ENCODE results near the gene IL23R. TPM values are rescaled to one million over a fixed set of nuclear protein-coding genes. Genes with fewer than 3 reads are reported as not detected.

The IL23R gene
- total RNA-seq, 1 experiment from 2014 or later: not detected

DNA sequence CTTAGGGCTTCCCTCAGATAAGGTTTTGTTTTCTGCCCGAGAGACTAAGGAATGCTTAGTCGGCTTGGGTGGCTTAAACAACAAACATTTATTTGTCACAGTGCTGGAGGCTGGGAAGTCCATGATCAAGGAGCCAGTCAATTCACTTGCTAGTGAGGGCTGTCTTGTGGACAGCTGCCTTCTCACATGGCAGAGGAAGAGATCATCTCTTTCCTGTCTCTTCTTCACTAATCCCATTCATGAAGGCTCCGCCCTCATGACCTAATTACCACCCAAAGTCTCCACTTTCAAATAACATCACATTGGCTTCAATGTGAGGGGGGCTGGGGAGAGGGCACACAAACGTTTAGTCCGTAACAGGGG is 90.9 kb downstream of the IL23R start:
- CTCF ChIA-PET: no interaction called here
- Histone ChIP-seq H3K9me3 (ENCODE audit: control insufficient read depth in 1 of 2, insufficient read depth in 1 of 2, low read depth in 1 of 2, low read length in 2 of 2) (no peaks in the 10 kb centered on the region), H3K4me1 (ENCODE audit: control insufficient read depth in 1 of 2, insufficient read depth in 2 of 2, low read length in 2 of 2) (no peaks in the 10 kb centered on the region), H3K36me3 (ENCODE audit: control insufficient read depth in 1 of 2, insufficient read depth in 2 of 2, low read length in 2 of 2) (no peaks in the 10 kb centered on the region), H3K79me2 (ENCODE audit: insufficient read depth, low read length) (no peaks in the 10 kb centered on the region), H3K27ac (ENCODE audit: low read depth, low read length) (no peak overlapping the region), H3K27me3 (ENCODE audit: insufficient read depth, low read length) (no peaks in the 10 kb centered on the region), H2AFZ (ENCODE audit: low read depth, low read length, poor library complexity, severe bottlenecking) (no peak overlapping the region), H3K4me2 (ENCODE audit: low read length) (no peak overlapping the region), H3K4me3 (replicated peaks in 1 of 2; ENCODE audit: low read depth in 1 of 2, low read length in 2 of 2) (no peak overlapping the region), H3K9ac (ENCODE audit: low read length) (no peak overlapping the region), H4K20me1 (ENCODE audit: insufficient read depth) (no peaks in the 10 kb centered on the region), H3K9me2 (ENCODE audit: insufficient read depth) (no peaks in the 10 kb centered on the region)
- DNase-seq (ENCODE audit: low read depth, low spot score) (no peak), ATAC-seq (no peak)
- POLR2A ChIA-PET: no interaction called here
- intact Hi-C loops (cut with micrococcal nuclease): no loop called here
- BruUV-seq (replicated peaks): no TSS peak
- TF ChIP-seq SP1 (IDR thresholded peaks at IDR 0.05; ENCODE audit: low read depth) (no peak), ELF1 (IDR thresholded peaks at IDR 0.05; ENCODE audit: borderline replicate concordance, low read depth) (no peak), JUND (IDR thresholded peaks at IDR 0.05) (no peak), RAD21 (IDR thresholded peaks at IDR 0.05; ENCODE audit: low read depth) (no peak), FOSL1 (IDR thresholded peaks at IDR 0.05; ENCODE audit: low read depth) (no peak), EZH2phosphoT487 (IDR thresholded peaks at IDR 0.05; ENCODE audit: borderline replicate concordance) (no peak), TCF7L2 (IDR thresholded peaks at IDR 0.05; ENCODE audit: borderline replicate concordance, extremely low read depth, insufficient read depth, insufficient read length) (no peak), EZH2 (IDR thresholded peaks at IDR 0.05) (no peak), SRF (IDR thresholded peaks at IDR 0.05; ENCODE audit: low read depth) (no peak), EGR1 (IDR thresholded peaks at IDR 0.05; ENCODE audit: low read depth) (no peak), CBX3 (IDR thresholded peaks at IDR 0.05; ENCODE audit: low read depth) (no peak), ZNF274 (IDR thresholded peaks at IDR 0.05; ENCODE audit: low read depth, low read length) (no peak), SIN3A (IDR thresholded peaks at IDR 0.05; ENCODE audit: low read depth) (no peak), POLR2A (IDR thresholded peaks at IDR 0.05; ENCODE audit: borderline replicate concordance, extremely low read depth, insufficient read depth, insufficient read length) (no peak), YY1 (IDR thresholded peaks at IDR 0.05; ENCODE audit: extremely low read depth, insufficient replicate concordance, low read depth, low read length) (no peak)
- TF ChIP-seq, protein P1, sequence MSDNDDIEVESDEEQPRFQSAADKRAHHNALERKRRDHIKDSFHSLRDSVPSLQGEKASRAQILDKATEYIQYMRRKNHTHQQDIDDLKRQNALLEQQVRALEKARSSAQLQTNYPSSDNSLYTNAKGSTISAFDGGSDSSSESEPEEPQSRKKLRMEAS (IDR thresholded peaks at IDR 0.05): no peak
- TF ChIP-seq, protein P2, sequence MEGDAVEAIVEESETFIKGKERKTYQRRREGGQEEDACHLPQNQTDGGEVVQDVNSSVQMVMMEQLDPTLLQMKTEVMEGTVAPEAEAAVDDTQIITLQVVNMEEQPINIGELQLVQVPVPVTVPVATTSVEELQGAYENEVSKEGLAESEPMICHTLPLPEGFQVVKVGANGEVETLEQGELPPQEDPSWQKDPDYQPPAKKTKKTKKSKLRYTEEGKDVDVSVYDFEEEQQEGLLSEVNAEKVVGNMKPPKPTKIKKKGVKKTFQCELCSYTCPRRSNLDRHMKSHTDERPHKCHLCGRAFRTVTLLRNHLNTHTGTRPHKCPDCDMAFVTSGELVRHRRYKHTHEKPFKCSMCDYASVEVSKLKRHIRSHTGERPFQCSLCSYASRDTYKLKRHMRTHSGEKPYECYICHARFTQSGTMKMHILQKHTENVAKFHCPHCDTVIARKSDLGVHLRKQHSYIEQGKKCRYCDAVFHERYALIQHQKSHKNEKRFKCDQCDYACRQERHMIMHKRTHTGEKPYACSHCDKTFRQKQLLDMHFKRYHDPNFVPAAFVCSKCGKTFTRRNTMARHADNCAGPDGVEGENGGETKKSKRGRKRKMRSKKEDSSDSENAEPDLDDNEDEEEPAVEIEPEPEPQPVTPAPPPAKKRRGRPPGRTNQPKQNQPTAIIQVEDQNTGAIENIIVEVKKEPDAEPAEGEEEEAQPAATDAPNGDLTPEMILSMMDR (IDR thresholded peaks at IDR 0.05 in 2 of 3, conservative IDR thresholded peaks at IDR 0.05 in 1 of 3; ENCODE audit: borderline replicate concordance in 1 of 3, insufficient read depth in 1 of 3, low read depth in 2 of 3, low read length in 2 of 3): no peak
- TF ChIP-seq, protein P3, sequence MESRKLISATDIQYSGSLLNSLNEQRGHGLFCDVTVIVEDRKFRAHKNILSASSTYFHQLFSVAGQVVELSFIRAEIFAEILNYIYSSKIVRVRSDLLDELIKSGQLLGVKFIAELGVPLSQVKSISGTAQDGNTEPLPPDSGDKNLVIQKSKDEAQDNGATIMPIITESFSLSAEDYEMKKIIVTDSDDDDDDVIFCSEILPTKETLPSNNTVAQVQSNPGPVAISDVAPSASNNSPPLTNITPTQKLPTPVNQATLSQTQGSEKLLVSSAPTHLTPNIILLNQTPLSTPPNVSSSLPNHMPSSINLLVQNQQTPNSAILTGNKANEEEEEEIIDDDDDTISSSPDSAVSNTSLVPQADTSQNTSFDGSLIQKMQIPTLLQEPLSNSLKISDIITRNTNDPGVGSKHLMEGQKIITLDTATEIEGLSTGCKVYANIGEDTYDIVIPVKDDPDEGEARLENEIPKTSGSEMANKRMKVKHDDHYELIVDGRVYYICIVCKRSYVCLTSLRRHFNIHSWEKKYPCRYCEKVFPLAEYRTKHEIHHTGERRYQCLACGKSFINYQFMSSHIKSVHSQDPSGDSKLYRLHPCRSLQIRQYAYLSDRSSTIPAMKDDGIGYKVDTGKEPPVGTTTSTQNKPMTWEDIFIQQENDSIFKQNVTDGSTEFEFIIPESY (IDR thresholded peaks at IDR 0.05; ENCODE audit: extremely low read depth, insufficient replicate concordance, low read length): no peak
- TF ChIP-seq, protein P4, sequence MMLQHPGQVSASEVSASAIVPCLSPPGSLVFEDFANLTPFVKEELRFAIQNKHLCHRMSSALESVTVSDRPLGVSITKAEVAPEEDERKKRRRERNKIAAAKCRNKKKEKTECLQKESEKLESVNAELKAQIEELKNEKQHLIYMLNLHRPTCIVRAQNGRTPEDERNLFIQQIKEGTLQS (IDR thresholded peaks at IDR 0.05): no peak
- RAD21 ChIA-PET (ENCODE audit: low non-redundant PET in 1 of 2, low total read pairs in 2 of 2, uncharacterized antibody in 2 of 2, unreplicated experiment in 2 of 2): no interaction called here

Measured in HCT116 (cell line).